Hematopoietic multipotent progenitor cell treated with erythropoietin and hydrocortisone succinate and interleukin-3 and kit ligand, for 6 days (in vitro differentiated cells): Measurements from ENCODE around the gene SGMS1.

Experiments
- DNase-seq: peaks from one replicate; pipeline ENCODE4 v3.0.0-alpha.2; 2015

Gene SGMS1

GRCh38 chr10:50318129-50318528 lies 305.6 kb downstream of the SGMS1 start:
- no peak for DNase-seq

- DNase-seq = peak; percentile 45
Observed at GRCh38 chr10:50316695-50317648, 306.8 kb downstream of the SGMS1 start.

- DNase-seq = no peak
Observed at GRCh38 chr10:50316174-50316573, 307.6 kb downstream of the SGMS1 start.

GRCh38 chr10:50315424-50315823 lies 308.3 kb downstream of the SGMS1 start:
- no peak for DNase-seq

- DNase-seq = no peak
Observed at GRCh38 chr10:50314169-50315071, 309.3 kb downstream of the SGMS1 start.

GRCh38 chr10:50312464-50313437 lies 311.0 kb downstream of the SGMS1 start:
- no peak for DNase-seq

GRCh38 chr10:50310560-50311174 lies 313.1 kb downstream of the SGMS1 start:
- DNase-seq = peak; percentile 73

GRCh38 chr10:50309342-50309741 lies 314.4 kb downstream of the SGMS1 start:
- DNase-seq = no peak

GRCh38 chr10:50304660-50305059 lies 319.1 kb downstream of the SGMS1 start:
- DNase-seq = no peak

- no peak for DNase-seq
Observed at GRCh38 chr10:50299948-50300669, 323.6 kb downstream of the SGMS1 start.

GRCh38 chr10:50295367-50295766 lies 328.4 kb downstream of the SGMS1 start:
- DNase-seq = no peak

GRCh38 chr10:50294582-50294981 lies 329.2 kb downstream of the SGMS1 start:
- DNase-seq = no peak

GRCh38 chr10:50293513-50294313 lies 330.0 kb downstream of the SGMS1 start:
- DNase-seq = no peak

- DNase-seq = peak; percentile 38
Observed at GRCh38 chr10:50291261-50291850, 332.4 kb downstream of the SGMS1 start.

GRCh38 chr10:50289196-50289595 lies 334.6 kb downstream of the SGMS1 start:
- DNase-seq = no peak

- no peak for DNase-seq
Observed at GRCh38 chr10:50286996-50287803, 336.6 kb downstream of the SGMS1 start.

- DNase-seq = no peak
Observed at GRCh38 chr10:50286517-50286916, 337.2 kb downstream of the SGMS1 start.

GRCh38 chr10:50281967-50282522 lies 341.7 kb downstream of the SGMS1 start:
- no peak for DNase-seq
